ENCODE data around the gene OR52I2.

The OR52I2 gene

DNA sequence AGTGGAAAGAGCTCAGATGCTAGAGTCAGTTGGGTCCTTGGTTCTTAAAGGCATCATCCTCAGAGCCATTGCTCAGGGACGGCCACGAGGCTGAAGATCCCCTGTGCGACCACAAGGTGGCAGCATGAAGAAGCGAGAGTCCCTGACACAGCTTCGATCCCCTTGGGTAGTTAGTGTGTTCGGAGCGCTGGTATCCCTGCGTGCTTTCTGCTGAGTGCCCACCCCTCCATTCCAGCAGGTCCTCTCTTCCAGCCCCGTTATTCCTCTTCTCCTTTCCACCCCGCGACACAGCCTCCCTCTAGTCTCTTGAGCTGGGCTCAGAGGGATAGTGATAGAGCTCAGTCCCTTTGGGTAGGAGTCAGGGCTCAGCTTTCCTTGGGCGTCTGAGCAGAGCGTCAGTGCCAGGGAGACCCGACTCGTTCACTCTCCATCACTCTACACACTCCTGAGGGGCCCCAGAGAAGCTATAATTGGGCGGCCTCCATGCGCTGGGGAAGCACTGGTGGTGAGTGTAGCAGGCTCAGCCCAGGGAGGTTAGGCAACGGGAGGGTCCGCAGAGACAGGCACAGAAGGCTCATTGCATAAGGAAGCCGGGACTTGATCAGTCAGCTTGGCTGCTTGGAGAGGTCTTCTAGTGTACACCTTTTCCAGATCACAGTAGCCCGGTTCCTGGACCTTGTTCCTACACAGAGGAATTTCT, 55.6 kb downstream of the OR52I2 start, which contains the start of gene OR51D1:
TSS of gene OR51D1 (plus strand) at position 516 of the 700 bp plus-strand sequence. CDS start 2,314 bp downstream, outside the sequence.
- Mint-ChIP-seq H3K4me1 (ENCODE audit: low read depth) (no peaks in the 10 kb centered on the region), H3K9me3 (no peaks in the 10 kb centered on the region), H3K27ac (no peak within 1 kb of the TSS)

DNA sequence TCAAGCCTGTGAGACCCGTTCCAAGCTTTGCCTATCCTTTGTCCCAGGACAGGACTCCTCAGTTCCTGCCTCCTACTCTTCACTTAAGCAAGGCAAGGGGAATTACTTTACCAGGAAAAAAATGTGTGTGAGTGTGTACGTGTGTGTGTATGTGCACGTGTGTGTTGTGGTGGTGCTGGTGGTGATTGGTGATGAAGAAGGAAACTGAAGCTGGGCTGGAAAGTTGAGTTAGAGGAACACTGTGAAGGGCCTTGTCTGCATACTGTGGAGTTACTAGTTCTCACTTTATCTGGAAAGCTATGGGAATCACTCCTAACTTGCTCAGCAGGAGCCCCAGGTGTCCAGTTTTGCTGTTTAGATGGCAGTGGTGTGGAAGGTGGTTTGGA, 56.1 kb downstream of the OR52I2 start:
- Mint-ChIP-seq H3K4me3 (no peak overlapping the region), H3K36me3 (ENCODE audit: low read depth) (no peaks in the 10 kb centered on the region), H3K9me3 (no peaks in the 10 kb centered on the region), H3K27me3 (peaks cover 2% of the 10 kb centered on the region), H3K4me1 (ENCODE audit: low read depth) (no peaks in the 10 kb centered on the region), H3K27ac (no peak overlapping the region)

More for the DNA sequence above, 55.6 kb downstream of the OR52I2 start, which contains the start of gene OR51D1:
- no peak within 1 kb of the TSS for H3K4me3 Mint-ChIP-seq
- H3K27me3 Mint-ChIP-seq: peaks cover 1% of the 10 kb centered on the region
- H3K36me3 Mint-ChIP-seq (ENCODE audit: low read depth): no peaks in the 10 kb centered on the region

DNA sequence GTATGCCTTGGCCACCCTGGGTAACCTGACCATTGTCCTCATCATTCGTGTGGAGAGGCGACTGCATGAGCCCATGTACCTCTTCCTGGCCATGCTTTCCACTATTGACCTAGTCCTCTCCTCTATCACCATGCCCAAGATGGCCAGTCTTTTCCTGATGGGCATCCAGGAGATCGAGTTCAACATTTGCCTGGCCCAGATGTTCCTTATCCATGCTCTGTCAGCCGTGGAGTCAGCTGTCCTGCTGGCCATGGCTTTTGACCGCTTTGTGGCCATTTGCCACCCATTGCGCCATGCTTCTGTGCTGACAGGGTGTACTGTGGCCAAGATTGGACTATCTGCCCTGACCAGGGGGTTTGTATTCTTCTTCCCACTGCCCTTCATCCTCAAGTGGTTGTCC, 58.4 kb downstream of the OR52I2 start:
- no peaks in the 10 kb centered on the region for H3K9me3 Mint-ChIP-seq
- H3K36me3 Mint-ChIP-seq (ENCODE audit: low read depth): no peaks in the 10 kb centered on the region
- H3K4me1 Mint-ChIP-seq (ENCODE audit: low read depth): no peaks in the 10 kb centered on the region
- peaks cover 7% of the 10 kb centered on the region for H3K27me3 Mint-ChIP-seq
- no peak overlapping the region for H3K4me3 Mint-ChIP-seq
- H3K27ac Mint-ChIP-seq: no peak overlapping the region

DNA sequence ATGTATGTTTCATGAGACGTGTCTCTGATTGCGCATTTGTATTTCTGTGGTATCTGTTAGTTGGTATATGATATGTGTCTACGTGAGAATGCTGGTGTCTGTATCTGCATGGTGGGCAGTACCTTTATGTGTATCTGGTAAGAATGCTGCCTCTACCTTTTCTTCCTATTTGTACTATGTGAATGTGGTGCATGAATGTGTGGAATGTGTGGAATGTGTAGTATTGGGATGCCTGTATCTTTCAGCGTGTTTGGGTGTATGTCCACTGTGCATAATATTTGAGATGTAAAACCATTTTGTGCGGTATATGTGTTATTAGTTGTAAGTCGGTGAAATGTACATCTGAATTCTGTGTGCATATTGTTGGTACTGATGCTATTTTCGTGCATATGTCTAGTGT, 60.0 kb downstream of the OR52I2 start:
- Mint-ChIP-seq H3K9me3 (no peaks in the 10 kb centered on the region), H3K27ac (no peak overlapping the region), H3K27me3 (peaks cover 9% of the 10 kb centered on the region), H3K4me1 (ENCODE audit: low read depth) (no peaks in the 10 kb centered on the region), H3K36me3 (ENCODE audit: low read depth) (no peaks in the 10 kb centered on the region), H3K4me3 (no peak overlapping the region)

DNA sequence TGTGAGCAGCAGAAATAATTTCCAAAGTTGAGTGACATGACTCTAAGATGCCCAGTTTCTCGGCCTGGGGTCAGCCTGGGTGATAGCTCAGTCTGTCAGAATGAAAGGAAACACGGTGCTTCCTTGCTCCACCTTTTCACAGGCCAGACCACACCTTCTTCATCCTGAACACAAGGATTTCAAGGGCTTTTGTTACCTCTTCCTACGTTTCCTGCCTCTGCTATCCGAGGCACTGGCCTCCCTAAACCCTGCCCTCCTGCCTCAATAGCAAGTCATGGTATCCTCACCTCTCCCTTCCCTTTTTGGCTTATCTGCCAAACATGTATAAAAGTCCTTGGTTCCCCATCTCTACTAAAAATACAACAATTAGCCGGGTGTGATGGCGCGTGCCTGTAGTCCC, 60.5 kb downstream of the OR52I2 start:
- Mint-ChIP-seq H3K4me3 (no peak overlapping the region), H3K4me1 (ENCODE audit: low read depth) (no peaks in the 10 kb centered on the region), H3K27me3 (peaks cover 9% of the 10 kb centered on the region), H3K36me3 (ENCODE audit: low read depth) (no peaks in the 10 kb centered on the region), H3K9me3 (no peaks in the 10 kb centered on the region), H3K27ac (no peak overlapping the region)
